ENCODE measurements around the gene GALNTL6.

GRCh38 chr4:172486531-172486930, 673.3 kb downstream of the GALNTL6 start:
- TF ChIP-seq CTCF (IDR thresholded peaks at IDR 0.05) (no peak), EP300 (IDR thresholded peaks at IDR 0.05) (no peak), POLR2AphosphoS5 (IDR thresholded peaks at IDR 0.05) (no peak), POLR2A (IDR thresholded peaks at IDR 0.05) (no peak)

Data from stomach (tissue), 4 donors.